Neural cell (in vitro differentiated cells): Measurements from ENCODE around the gene SMG1.

ENCODE experiments used
- CTCF ChIP-seq: fragments of 450-650 bp; IDR thresholded peaks from 2 replicates; pipeline ENCODE4 v1.5.1; 2014; ENCODE audit warnings: antibody characterized with exemption, mild to moderate bottlenecking, moderate library complexity; ENCODE audit not compliant: poor library complexity, severe bottlenecking
- EP300 ChIP-seq: fragments of 450-650 bp; conservative IDR thresholded peaks from 2 replicates; pipeline ENCODE4 v1.6.1; 2014; ENCODE audit warnings: antibody characterized with exemption, mild to moderate bottlenecking, moderate library complexity; ENCODE audit not compliant: poor library complexity, severe bottlenecking
- EZH2 ChIP-seq: fragments of 200-600, 300-800 bp; shearing (Covaris generic), sonication (generic); IDR thresholded peaks from 2 replicates; pipeline ENCODE4 v1.6.1; 2014; ENCODE audit warnings: antibody characterized with exemption, low read length, borderline replicate concordance, mild to moderate bottlenecking; ENCODE audit not compliant: insufficient read depth, poor library complexity, severe bottlenecking
- MXI1 ChIP-seq: fragments of 450-650 bp; conservative IDR thresholded peaks from 2 replicates; pipeline ENCODE4 v1.6.1; 2014; ENCODE audit warnings: antibody characterized with exemption, mild to moderate bottlenecking; ENCODE audit not compliant: poor library complexity, severe bottlenecking
- RAD21 ChIP-seq: fragments of 450-650 bp; conservative IDR thresholded peaks from 2 replicates; pipeline ENCODE4 v1.6.1; 2014; ENCODE audit warnings: antibody characterized with exemption, mild to moderate bottlenecking, moderate library complexity
- SMC3 ChIP-seq: fragments of 450-650 bp; conservative IDR thresholded peaks from 2 replicates; pipeline ENCODE4 v1.6.1; 2014; ENCODE audit warnings: antibody characterized with exemption, mild to moderate bottlenecking, moderate library complexity; ENCODE audit not compliant: poor library complexity
- TAF1 ChIP-seq: IDR thresholded peaks from 2 replicates; pipeline ENCODE4 v1.6.1; 2012; ENCODE audit warnings: low read depth

- TF ChIP-seq EZH2 (no peak), CTCF (no peak), TAF1 (no peak), RAD21 (no peak), MXI1 (no peak), EP300 (no peak), SMC3 (no peak)
Measured at GRCh38 chr16:18836702-18837101, 89.5 kb downstream of the SMG1 start.
